HepG2 (cell line): Measurements from ENCODE around the gene TNK1. TPM values are rescaled to one million over a fixed set of nuclear protein-coding genes. Genes with fewer than 3 reads are reported as not detected.

Experiments
- AGO1 ChIP-seq: fragments of 200-400 bp; formaldehyde crosslinking; IDR thresholded peaks from 2 replicates; pipeline ENCODE4 v1.6.1; 2017; ENCODE audit warnings: mild to moderate bottlenecking, low read depth, low read length, moderate library complexity; ENCODE audit not compliant: poor library complexity, severe bottlenecking
- BCL6 ChIP-seq: IDR thresholded peaks from 2 replicates; pipeline ENCODE4 v1.6.1; 2016; ENCODE audit warnings: missing genetic modification reagents, missing compliant biosample characterization
- CTCF ChIP-seq: sonication (generic); formaldehyde crosslinking; IDR thresholded peaks from 2 replicates; pipeline ENCODE4 v1.5.0; 2020; ENCODE audit warnings: mild to moderate bottlenecking, missing genetic modification reagents, moderate library complexity
- HNRNPK ChIP-seq: fragments of 200-400 bp; formaldehyde crosslinking; IDR thresholded peaks from 2 replicates; pipeline ENCODE4 v1.6.1; 2018; ENCODE audit warnings: low read length, low read depth, moderate library complexity, mild to moderate bottlenecking; ENCODE audit not compliant: poor library complexity, severe bottlenecking
- HNRNPL ChIP-seq: fragments of 200-400 bp; formaldehyde crosslinking; IDR thresholded peaks from 2 replicates; pipeline ENCODE4 v1.6.1; 2017; ENCODE audit warnings: mild to moderate bottlenecking, low read depth, low read length
- ZEB1 ChIP-seq: IDR thresholded peaks from 2 replicates; pipeline ENCODE4 v1.6.1; 2012; ENCODE audit warnings: mild to moderate bottlenecking, low read depth, inconsistent platforms; ENCODE audit not compliant: insufficient replicate concordance
- ZNF350 ChIP-seq: sonication (generic); formaldehyde crosslinking; IDR thresholded peaks from 2 replicates; pipeline ENCODE4 v1.4.0; 2020; ENCODE audit warnings: mild to moderate bottlenecking, low read depth, missing genetic modification reagents, borderline replicate concordance
- ZNF414 ChIP-seq: sonication (generic); formaldehyde crosslinking; IDR thresholded peaks from 2 replicates; pipeline ENCODE4 v1.5.0; 2020; ENCODE audit warnings: missing genetic modification reagents
- ZNF576 ChIP-seq: sonication (generic); formaldehyde crosslinking; IDR thresholded peaks from 2 replicates; pipeline ENCODE4 v1.4.0; 2020; ENCODE audit warnings: mild to moderate bottlenecking, missing genetic modification reagents
- ZSCAN30 ChIP-seq: sonication (generic); formaldehyde crosslinking; IDR thresholded peaks from 2 replicates; pipeline ENCODE4 v1.5.0; 2020; ENCODE audit warnings: mild to moderate bottlenecking, missing genetic modification reagents
- polyA plus RNA-seq, 8 experiments: library from polyadenylated mRNA; depleted of rRNA in 3 of 8; stranded (reverse) in 7 of 8; unstranded in 1 of 8; fragments of >200 nt; fragmentation: Illumina TruSeq in 4 of 8; extraction: Trizol in 4 of 8; gene quantifications; 2 replicates each; pipeline versions ENCODE4 v1.2.1 to v1.2.3, GENCODE V29; 2011 to 2016; ENCODE audit warnings: low read depth in 4 of 8, missing spikeins in 1 of 8, mixed read lengths in 1 of 8; ENCODE audit not compliant: insufficient read depth in 1 of 8
- total RNA-seq, 5 experiments: library from RNA; depleted of rRNA; stranded (reverse); fragments of >200 nt; fragmentation: Illumina TruSeq; extraction: Trizol; gene quantifications; 2 replicates each; pipeline ENCODE4 v1.2.3, GENCODE V29; 2016; ENCODE audit warnings: low read depth in 1 of 5

TNK1 gene
- total and polyA plus RNA-seq, 2 of the 13 experiments (the other 11 are each of a cell fraction or from before 2014, with no cell fraction given), result 2.0 to 3.5 TPM

- TF ChIP-seq ZNF414 (0 out of 2 replicates have a peak, but pooled peaks have one; percentile 18), AGO1 (peak; percentile 88), HNRNPL (0 out of 2 replicates have a peak, but pooled peaks have one; percentile 23), ZNF350 (no peak), ZEB1 (no peak), ZNF576 (CRISPR knock-in tag) (no peak), CTCF (CRISPR knock-in tag) (peak; percentile 29; the same call in 1 of the 2 replicates), HNRNPK (no peak), ZSCAN30 (CRISPR knock-in tag) (no peak), BCL6 (CRISPR knock-in tag) (no peak)
Observed at GRCh38 chr17:7346761-7347614, 33.9 kb upstream of the TNK1 start (continued).
